Measurements from ENCODE around the gene PTPMT1.

DNA sequence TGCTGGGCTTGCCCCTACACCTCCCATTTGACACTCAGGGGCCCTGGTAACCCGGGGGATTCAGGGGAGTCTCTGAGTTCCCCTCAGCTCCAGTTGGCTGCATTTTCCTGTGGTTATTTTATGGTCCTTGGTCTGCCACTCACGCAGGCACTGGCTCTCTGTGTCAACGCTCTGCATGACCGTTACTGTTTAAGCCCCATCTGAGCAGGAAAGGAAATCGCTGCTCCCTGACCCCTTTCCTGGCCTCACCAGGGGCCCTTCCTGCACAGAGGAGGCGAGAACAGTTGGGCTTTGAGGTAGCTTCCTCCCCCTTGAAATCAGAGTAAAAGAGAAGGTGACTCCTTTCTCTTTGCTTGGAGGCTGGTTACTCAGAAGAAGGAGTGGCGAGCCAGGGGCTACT lies 26.4 kb downstream of the PTPMT1 start:
- TF ChIP-seq, protein P1, sequence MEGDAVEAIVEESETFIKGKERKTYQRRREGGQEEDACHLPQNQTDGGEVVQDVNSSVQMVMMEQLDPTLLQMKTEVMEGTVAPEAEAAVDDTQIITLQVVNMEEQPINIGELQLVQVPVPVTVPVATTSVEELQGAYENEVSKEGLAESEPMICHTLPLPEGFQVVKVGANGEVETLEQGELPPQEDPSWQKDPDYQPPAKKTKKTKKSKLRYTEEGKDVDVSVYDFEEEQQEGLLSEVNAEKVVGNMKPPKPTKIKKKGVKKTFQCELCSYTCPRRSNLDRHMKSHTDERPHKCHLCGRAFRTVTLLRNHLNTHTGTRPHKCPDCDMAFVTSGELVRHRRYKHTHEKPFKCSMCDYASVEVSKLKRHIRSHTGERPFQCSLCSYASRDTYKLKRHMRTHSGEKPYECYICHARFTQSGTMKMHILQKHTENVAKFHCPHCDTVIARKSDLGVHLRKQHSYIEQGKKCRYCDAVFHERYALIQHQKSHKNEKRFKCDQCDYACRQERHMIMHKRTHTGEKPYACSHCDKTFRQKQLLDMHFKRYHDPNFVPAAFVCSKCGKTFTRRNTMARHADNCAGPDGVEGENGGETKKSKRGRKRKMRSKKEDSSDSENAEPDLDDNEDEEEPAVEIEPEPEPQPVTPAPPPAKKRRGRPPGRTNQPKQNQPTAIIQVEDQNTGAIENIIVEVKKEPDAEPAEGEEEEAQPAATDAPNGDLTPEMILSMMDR (IDR thresholded peaks at IDR 0.05; ENCODE audit: low read depth, low read length, poor library complexity, severe bottlenecking), result no peak
- TF ChIP-seq EZH2phosphoT487 (IDR thresholded peaks at IDR 0.05; ENCODE audit: borderline replicate concordance, low read length), result no peak

Data from DOHH2 (cell line).